ENCODE results near the gene GALM. TPM values are rescaled to one million over a fixed set of nuclear protein-coding genes. Genes with fewer than 3 reads are reported as not detected.
A peak's percentile ranks its signal among the peaks of the same experiment; 100 is the strongest.

GALM gene
- polyA plus RNA-seq, 2 of the 4 experiments (the other 2 are of a cell fraction), result 33.4 to 34.2 TPM

DNA sequence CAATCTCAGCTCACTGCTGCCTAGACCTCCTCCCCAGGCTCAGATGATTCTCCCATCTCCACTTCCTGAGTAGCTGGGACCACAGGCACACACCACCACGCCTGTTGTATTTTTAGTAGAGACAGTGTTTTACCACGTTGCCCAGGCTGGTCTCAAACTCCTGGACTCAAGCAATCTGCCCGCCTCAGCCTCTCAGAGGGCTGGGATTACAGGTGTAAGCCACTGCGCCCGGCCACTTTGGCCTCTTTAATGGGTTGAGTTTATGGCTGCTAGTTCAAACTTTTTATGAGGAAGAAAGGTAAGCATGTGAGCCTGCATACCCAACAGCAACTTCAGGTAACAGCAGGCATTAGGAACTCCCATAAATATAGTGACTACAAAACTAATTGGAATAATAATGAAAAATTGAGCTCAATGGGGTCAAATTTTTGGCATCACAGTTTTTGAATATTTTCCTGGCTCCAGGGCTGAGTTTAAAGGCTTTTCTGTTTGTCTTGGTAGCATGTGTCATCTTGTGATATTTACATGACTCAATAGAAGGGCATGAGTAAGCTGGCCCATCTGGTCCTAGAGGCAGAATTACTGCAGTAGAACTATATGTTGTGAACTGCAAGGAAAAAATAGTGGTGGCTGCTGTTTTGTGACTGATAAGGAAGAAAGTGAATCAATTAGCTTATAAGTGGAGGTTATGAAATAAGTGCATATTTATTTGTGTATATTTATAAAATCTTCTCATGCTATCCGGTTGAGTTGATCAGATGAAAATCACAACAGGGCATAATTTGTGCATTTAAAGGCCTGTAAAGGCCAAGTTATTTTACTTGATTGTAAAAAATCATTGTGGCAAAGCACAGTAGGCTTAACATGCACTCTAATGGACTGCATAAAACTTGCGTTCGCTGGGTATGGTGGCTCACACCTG, 24.8 kb downstream of the GALM start:
- TF ChIP-seq GATA3 (IDR thresholded peaks at IDR 0.05; ENCODE audit: borderline replicate concordance) (peak; percentile 88), TFCP2L1 (CRISPR knock-in tag; IDR thresholded peaks at IDR 0.05) (no peak), RCOR1 (IDR thresholded peaks at IDR 0.05; ENCODE audit: low read depth, low read length) (no peak), POLR2A (IDR thresholded peaks at IDR 0.05; ENCODE audit: low read length) (no peak), JUNB (IDR thresholded peaks at IDR 0.05) (peak; percentile 97), HOXB13 (CRISPR knock-in tag; IDR thresholded peaks at IDR 0.05; ENCODE audit: low read depth) (no peak), MAX (IDR thresholded peaks at IDR 0.05) (peak; percentile 89), CEBPB (IDR thresholded peaks at IDR 0.05) (peak; percentile 41 to 88; a peak in 3 of 4 replicates), BCL3 (IDR thresholded peaks at IDR 0.05) (peak; percentile 74; the same call in 2 of the 3 replicates), RAD21 (conservative IDR thresholded peaks at IDR 0.05 in 1 of 2, IDR thresholded peaks at IDR 0.05 in 1 of 2) (peak; percentile 34 to 52), EP300 (IDR thresholded peaks at IDR 0.05) (peak; percentile 73 to 84; a peak in 2 of 5 replicates), POLR2AphosphoS2 (conservative IDR thresholded peaks at IDR 0.05; ENCODE audit: low read length) (no peak), PBX3 (IDR thresholded peaks at IDR 0.05) (0 out of 2 replicates have a peak, but pooled peaks have one; percentile 55), JUN (IDR thresholded peaks at IDR 0.05) (peak; percentile 92; a peak in 4 of 5 replicates), BHLHE40 (IDR thresholded peaks at IDR 0.05; ENCODE audit: low read depth, low read length) (no peak), ZSCAN20 (CRISPR knock-in tag; IDR thresholded peaks at IDR 0.05) (no peak), MAFK (IDR thresholded peaks at IDR 0.05; ENCODE audit: partially characterized antibody) (peak; percentile 13), FOSL2 (IDR thresholded peaks at IDR 0.05) (peak; percentile 98), FOSL2 (CRISPR knock-in tag; IDR thresholded peaks at IDR 0.05) (peak; percentile 99), SMC3 (IDR thresholded peaks at IDR 0.05) (peak; percentile 28; the same call in 2 of the 3 replicates)
- TF ChIP-seq, protein P1, sequence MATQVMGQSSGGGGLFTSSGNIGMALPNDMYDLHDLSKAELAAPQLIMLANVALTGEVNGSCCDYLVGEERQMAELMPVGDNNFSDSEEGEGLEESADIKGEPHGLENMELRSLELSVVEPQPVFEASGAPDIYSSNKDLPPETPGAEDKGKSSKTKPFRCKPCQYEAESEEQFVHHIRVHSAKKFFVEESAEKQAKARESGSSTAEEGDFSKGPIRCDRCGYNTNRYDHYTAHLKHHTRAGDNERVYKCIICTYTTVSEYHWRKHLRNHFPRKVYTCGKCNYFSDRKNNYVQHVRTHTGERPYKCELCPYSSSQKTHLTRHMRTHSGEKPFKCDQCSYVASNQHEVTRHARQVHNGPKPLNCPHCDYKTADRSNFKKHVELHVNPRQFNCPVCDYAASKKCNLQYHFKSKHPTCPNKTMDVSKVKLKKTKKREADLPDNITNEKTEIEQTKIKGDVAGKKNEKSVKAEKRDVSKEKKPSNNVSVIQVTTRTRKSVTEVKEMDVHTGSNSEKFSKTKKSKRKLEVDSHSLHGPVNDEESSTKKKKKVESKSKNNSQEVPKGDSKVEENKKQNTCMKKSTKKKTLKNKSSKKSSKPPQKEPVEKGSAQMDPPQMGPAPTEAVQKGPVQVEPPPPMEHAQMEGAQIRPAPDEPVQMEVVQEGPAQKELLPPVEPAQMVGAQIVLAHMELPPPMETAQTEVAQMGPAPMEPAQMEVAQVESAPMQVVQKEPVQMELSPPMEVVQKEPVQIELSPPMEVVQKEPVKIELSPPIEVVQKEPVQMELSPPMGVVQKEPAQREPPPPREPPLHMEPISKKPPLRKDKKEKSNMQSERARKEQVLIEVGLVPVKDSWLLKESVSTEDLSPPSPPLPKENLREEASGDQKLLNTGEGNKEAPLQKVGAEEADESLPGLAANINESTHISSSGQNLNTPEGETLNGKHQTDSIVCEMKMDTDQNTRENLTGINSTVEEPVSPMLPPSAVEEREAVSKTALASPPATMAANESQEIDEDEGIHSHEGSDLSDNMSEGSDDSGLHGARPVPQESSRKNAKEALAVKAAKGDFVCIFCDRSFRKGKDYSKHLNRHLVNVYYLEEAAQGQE (IDR thresholded peaks at IDR 0.05), result no peak
- peak; percentile 88 to 99 for DNase-seq (ENCODE audit: low read depth in 1 of 2, low spot score in 1 of 2)
- Histone ChIP-seq H3K4me3 (0 out of 3 replicates have a peak overlapping the region, but pooled peaks have one; percentile 5), H3K4me1 (peaks cover 63% of the 10 kb centered on the region), H3K4me2 (peak overlapping the region; percentile 90), H3K9me3 (no peaks in the 10 kb centered on the region), H3K27ac (peak overlapping the region; percentile 90 to 93)
- POLR2A ChIA-PET, result interaction anchor here (1.3 to 2.0 kb wide), 4 partner anchors 24 to 89 kb away, joined by 3 to 25 read pairs (median 7); partner anchors contain the start of genes GALM, HNRNPLL and SRSF7
- CTCF ChIA-PET, result interaction anchor here (0.6 to 2.1 kb wide), 8 partner anchors 14 to 701 kb away, joined by 3 to 11 read pairs (median 4); no protein-coding TSS in a partner anchor
- ATAC-seq, result peak; percentile 98 to 99
- peak; percentile 74 for FAIRE-seq
- WGBS (ENCODE audit: missing lambda C conversion rate), result 22% methylated on average over 8 of the region's 8 CpGs
